Endothelial cell of umbilical vein (primary cell): ENCODE measurements around the gene CLIC2. TPM values are rescaled to one million over a fixed set of nuclear protein-coding genes. Genes with fewer than 3 reads are reported as not detected.

Source experiments
- BruUV-seq: library from RNA; stranded (reverse); fragments of 400-500 nt; replicated peaks from 2 replicates; lab custom pipeline; 2021; lab: Mats Ljungman, UMichigan
- CTCF ChIA-PET: fragments of 300-600, 350-600 bp; sonication (Branson Sonifier 250); formaldehyde crosslinking; loops from one replicate; lab custom pipeline; 2021; ENCODE audit warnings: antibody characterized with exemption, inconsistent platforms; lab: Charles Lee
- POLR2A ChIA-PET: fragments of 300-600, 350-600 bp; sonication (Branson Sonifier 250); formaldehyde crosslinking; loops from one replicate; lab custom pipeline; 2021; ENCODE audit warnings: antibody characterized with exemption, inconsistent platforms; lab: Charles Lee
- DNase-seq: peaks from one replicate; pipeline ENCODE4 v3.0.0-alpha.2; 2011; ENCODE audit warnings: low read depth, low spot score
- FAIRE-seq: peaks from 2 replicates; lab custom pipeline; 2011; peaks lifted over from hg19 to GRCh38; lab: Jason Lieb, UNC
- H2AFZ ChIP-seq: 2 replicates; pipeline ENCODE4 v1.6.0; 2012; ENCODE audit warnings: low read depth, low read length, control low read depth, inconsistent platforms
- H3K27ac ChIP-seq: 2 replicates; pipeline ENCODE4 v1.5.1; 2011; ENCODE audit warnings: low read depth, mild to moderate bottlenecking, control low read depth, low read length, moderate library complexity; ENCODE audit not compliant: insufficient read depth
- H3K27me3 ChIP-seq, 2 experiments: 2 replicates each; pipeline versions ENCODE4 v1.6.0 to v1.6.1; 2011; ENCODE audit warnings: low read length in 2 of 2, mixed read lengths in 1 of 2; ENCODE audit not compliant: control insufficient read depth in 2 of 2, insufficient read depth in 2 of 2
- H3K36me3 ChIP-seq, 2 experiments: 2 replicates in 1 of 2; 3 replicates in 1 of 2; pipeline ENCODE4 v1.5.1; 2011; ENCODE audit warnings: low read length in 2 of 2, mild to moderate bottlenecking in 1 of 2, moderate library complexity in 1 of 2; ENCODE audit not compliant: control insufficient read depth in 2 of 2, insufficient read depth in 2 of 2; ENCODE audit errors: extremely low read depth in 1 of 2
- H3K4me1 ChIP-seq: 3 replicates; pipeline ENCODE4 v1.5.1; 2011; ENCODE audit warnings: mild to moderate bottlenecking, low read length; ENCODE audit not compliant: control insufficient read depth, insufficient read depth; ENCODE audit errors: extremely low read depth
- H3K4me2 ChIP-seq: 2 replicates; pipeline ENCODE4 v1.6.1; 2011; ENCODE audit warnings: low read length, control low read depth, mixed read lengths; ENCODE audit not compliant: insufficient read depth
- H3K4me3 ChIP-seq, 3 experiments: fragments of 200-600 bp in 1 of 3; sonication (generic), shearing (Covaris generic) in 1 of 3; replicated peaks in 1 of 3; 2 replicates each; pipeline ENCODE4 v1.5.1; 2011 to 2016; ENCODE audit warnings: control low read depth in 3 of 3, low read length in 3 of 3, mild to moderate bottlenecking in 2 of 3, inconsistent platforms in 1 of 3, low read depth in 1 of 3, moderate library complexity in 1 of 3; ENCODE audit not compliant: insufficient read depth in 1 of 3
- H3K79me2 ChIP-seq: 2 replicates; pipeline ENCODE4 v1.6.0; 2012; ENCODE audit warnings: low read length, inconsistent platforms; ENCODE audit not compliant: control insufficient read depth, insufficient read depth
- H3K9ac ChIP-seq: replicated peaks from 2 replicates; pipeline ENCODE3; 2011; ENCODE audit warnings: low read length, control low read depth; ENCODE audit not compliant: insufficient read depth; ENCODE audit errors: extremely low read depth
- H3K9me1 ChIP-seq: replicated peaks from 3 replicates; pipeline ENCODE4 v1.6.0; 2011; ENCODE audit warnings: mild to moderate bottlenecking, low read length; ENCODE audit not compliant: control insufficient read depth, insufficient read depth; ENCODE audit errors: extremely low read depth
- H3K9me3 ChIP-seq: replicated peaks from 2 replicates; pipeline ENCODE4 v1.5.1; 2012; ENCODE audit warnings: low read length, inconsistent platforms; ENCODE audit not compliant: control insufficient read depth, insufficient read depth
- H4K20me1 ChIP-seq: replicated peaks from 2 replicates; pipeline ENCODE3; 2011; ENCODE audit warnings: mild to moderate bottlenecking, low read length; ENCODE audit not compliant: control insufficient read depth, insufficient read depth; ENCODE audit errors: extremely low read depth
- EZH2 ChIP-seq: IDR thresholded peaks from 2 replicates; pipeline ENCODE4 v1.6.1; 2012; ENCODE audit warnings: borderline replicate concordance, low read depth, mild to moderate bottlenecking, moderate library complexity, low read length, inconsistent platforms; ENCODE audit not compliant: severe bottlenecking
- FOS ChIP-seq: IDR thresholded peaks from 2 replicates; pipeline ENCODE4 v1.6.1; 2011; ENCODE audit warnings: mild to moderate bottlenecking, low read length, moderate library complexity, borderline replicate concordance; ENCODE audit not compliant: insufficient read depth
- GATA2 ChIP-seq: IDR thresholded peaks from 2 replicates; pipeline ENCODE4 v1.7.0; 2011; ENCODE audit warnings: low read depth, mild to moderate bottlenecking, moderate library complexity, mixed read lengths, low read length; ENCODE audit not compliant: insufficient read length, insufficient read depth
- JUN ChIP-seq: IDR thresholded peaks from 2 replicates; pipeline ENCODE4 v1.6.1; 2011; ENCODE audit warnings: borderline replicate concordance, low read depth; ENCODE audit not compliant: insufficient read length, insufficient read depth
- MYC ChIP-seq: IDR thresholded peaks from one replicate; pipeline ENCODE4 v1.6.1; 2011; ENCODE audit warnings: mild to moderate bottlenecking, low read depth, low read length
- POLR2A ChIP-seq: IDR thresholded peaks from 2 replicates; pipeline ENCODE4 v1.6.1; 2012; ENCODE audit warnings: low read depth, mild to moderate bottlenecking, control low read depth, low read length
- POLR2AphosphoS5 ChIP-seq: IDR thresholded peaks from 2 replicates; pipeline ENCODE4 v1.6.1; 2012; ENCODE audit warnings: low read depth, mild to moderate bottlenecking, control low read depth, low read length, moderate library complexity; ENCODE audit not compliant: insufficient read depth
- dilution Hi-C: fragments of 300-500 bp; cut with MboI; formaldehyde crosslinking; loops from one replicate; pipeline ENCODE4 v1.15.0; 2019; ENCODE audit warnings: low sequenced_read_pairs; ENCODE audit not compliant: extremely low pct_ligation_motif_present
- intact Hi-C: fragments of 100-400 bp; cut with micrococcal nuclease; formaldehyde crosslinking; loops from one replicate; pipeline ENCODE4 v1.10.0; 2022
- polyA plus RNA-seq, 4 experiments: library from polyadenylated mRNA; depleted of rRNA in 3 of 4; stranded (reverse) in 3 of 4; unstranded in 1 of 4; fragments of >200 nt; gene quantifications; 2 replicates each; pipeline versions ENCODE4 v1.2.1 to v1.2.3, GENCODE V29; 2011 to 2012; ENCODE audit warnings: missing spikeins in 1 of 4
- total RNA-seq: library from RNA; stranded (reverse); gene quantifications from 2 replicates; pipeline ENCODE4 v1.2.3, GENCODE V29; 2021
- TF ChIP-seq, protein P1 (sequence below): IDR thresholded peaks from 2 replicates; pipeline ENCODE4 v1.6.1; 2011; ENCODE audit not compliant: insufficient read depth, insufficient read length
- TF ChIP-seq, protein P2 (sequence below), 2 donors: IDR thresholded peaks; 1 replicate in 1 of 2; 2 replicates in 1 of 2; pipeline ENCODE4 v1.5.1; 2011; ENCODE audit warnings: low read length in 2 of 2, mild to moderate bottlenecking in 2 of 2, moderate library complexity in 2 of 2, control low read depth in 1 of 2, inconsistent platforms in 1 of 2, low read depth in 1 of 2; ENCODE audit not compliant: insufficient read depth in 1 of 2; ENCODE audit errors: extremely low read depth in 1 of 2

Gene CLIC2
- total and polyA plus RNA-seq, 2 donors (not counting 3 experiments of a cell fraction or from before 2014, with no cell fraction given) = 0.23 to 0.73 TPM

DNA sequence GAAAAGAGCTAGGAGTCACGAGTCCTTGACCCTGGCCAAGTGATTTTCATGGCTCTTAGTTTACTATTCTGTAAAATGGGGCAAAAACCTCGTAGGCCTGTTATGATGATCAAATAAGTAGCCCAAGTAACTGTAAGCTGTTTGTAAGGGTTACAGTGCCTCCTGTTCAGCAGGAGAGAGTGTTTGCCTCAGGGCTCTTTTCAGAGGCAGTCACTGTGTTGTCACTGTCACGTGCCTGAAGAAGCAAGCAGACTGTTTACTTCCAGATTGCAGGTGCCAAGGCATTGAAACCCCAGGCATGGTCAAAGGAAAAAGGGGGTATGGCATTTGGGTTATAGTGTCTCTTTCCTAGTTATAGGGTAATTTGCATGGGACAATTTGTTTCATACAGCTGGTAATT lies 74.7 kb downstream of the CLIC2 start:
- POLR2A ChIA-PET = no interaction called here
- no TSS peak for BruUV-seq
- Histone ChIP-seq H3K9ac (no peak overlapping the region), H3K27ac (no peak overlapping the region), H3K9me3 (no peaks in the 10 kb centered on the region), H3K36me3 (no peaks in the 10 kb centered on the region), H2AFZ (no peak overlapping the region), H3K9me1 (no peaks in the 10 kb centered on the region), H3K4me2 (no peak overlapping the region), H4K20me1 (no peaks in the 10 kb centered on the region), H3K4me1 (no peaks in the 10 kb centered on the region), H3K4me3 (no peak overlapping the region), H3K27me3 (peaks cover 3 to 4% of the 10 kb centered on the region in 2 experiments), H3K79me2 (no peaks in the 10 kb centered on the region)
- FAIRE-seq (no peak), DNase-seq (no peak)
- intact Hi-C loops = no loop called here
- CTCF ChIA-PET = no interaction called here
- no peak for TF ChIP-seq FOS
- TF ChIP-seq MYC = no peak
- TF ChIP-seq GATA2 = no peak
- no peak for TF ChIP-seq POLR2AphosphoS5
- TF ChIP-seq, protein P1, sequence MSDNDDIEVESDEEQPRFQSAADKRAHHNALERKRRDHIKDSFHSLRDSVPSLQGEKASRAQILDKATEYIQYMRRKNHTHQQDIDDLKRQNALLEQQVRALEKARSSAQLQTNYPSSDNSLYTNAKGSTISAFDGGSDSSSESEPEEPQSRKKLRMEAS = no peak
- TF ChIP-seq POLR2A = no peak
- TF ChIP-seq JUN = no peak
- TF ChIP-seq, protein P2, sequence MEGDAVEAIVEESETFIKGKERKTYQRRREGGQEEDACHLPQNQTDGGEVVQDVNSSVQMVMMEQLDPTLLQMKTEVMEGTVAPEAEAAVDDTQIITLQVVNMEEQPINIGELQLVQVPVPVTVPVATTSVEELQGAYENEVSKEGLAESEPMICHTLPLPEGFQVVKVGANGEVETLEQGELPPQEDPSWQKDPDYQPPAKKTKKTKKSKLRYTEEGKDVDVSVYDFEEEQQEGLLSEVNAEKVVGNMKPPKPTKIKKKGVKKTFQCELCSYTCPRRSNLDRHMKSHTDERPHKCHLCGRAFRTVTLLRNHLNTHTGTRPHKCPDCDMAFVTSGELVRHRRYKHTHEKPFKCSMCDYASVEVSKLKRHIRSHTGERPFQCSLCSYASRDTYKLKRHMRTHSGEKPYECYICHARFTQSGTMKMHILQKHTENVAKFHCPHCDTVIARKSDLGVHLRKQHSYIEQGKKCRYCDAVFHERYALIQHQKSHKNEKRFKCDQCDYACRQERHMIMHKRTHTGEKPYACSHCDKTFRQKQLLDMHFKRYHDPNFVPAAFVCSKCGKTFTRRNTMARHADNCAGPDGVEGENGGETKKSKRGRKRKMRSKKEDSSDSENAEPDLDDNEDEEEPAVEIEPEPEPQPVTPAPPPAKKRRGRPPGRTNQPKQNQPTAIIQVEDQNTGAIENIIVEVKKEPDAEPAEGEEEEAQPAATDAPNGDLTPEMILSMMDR (IDR thresholded peaks at IDR 0.05; ENCODE audit: extremely low read depth in 1 of 2, insufficient read depth in 1 of 2, low read depth in 1 of 2, low read length in 2 of 2) = no peak
- no peak for TF ChIP-seq EZH2
- dilution Hi-C loops = no loop called here
